ENCODE results near the gene AXL. TPM values are rescaled to one million over a fixed set of nuclear protein-coding genes. Genes with fewer than 3 reads are reported as not detected.

AXL gene
- 73.9 and 87.1 TPM in 2 replicates for total RNA-seq

DNA sequence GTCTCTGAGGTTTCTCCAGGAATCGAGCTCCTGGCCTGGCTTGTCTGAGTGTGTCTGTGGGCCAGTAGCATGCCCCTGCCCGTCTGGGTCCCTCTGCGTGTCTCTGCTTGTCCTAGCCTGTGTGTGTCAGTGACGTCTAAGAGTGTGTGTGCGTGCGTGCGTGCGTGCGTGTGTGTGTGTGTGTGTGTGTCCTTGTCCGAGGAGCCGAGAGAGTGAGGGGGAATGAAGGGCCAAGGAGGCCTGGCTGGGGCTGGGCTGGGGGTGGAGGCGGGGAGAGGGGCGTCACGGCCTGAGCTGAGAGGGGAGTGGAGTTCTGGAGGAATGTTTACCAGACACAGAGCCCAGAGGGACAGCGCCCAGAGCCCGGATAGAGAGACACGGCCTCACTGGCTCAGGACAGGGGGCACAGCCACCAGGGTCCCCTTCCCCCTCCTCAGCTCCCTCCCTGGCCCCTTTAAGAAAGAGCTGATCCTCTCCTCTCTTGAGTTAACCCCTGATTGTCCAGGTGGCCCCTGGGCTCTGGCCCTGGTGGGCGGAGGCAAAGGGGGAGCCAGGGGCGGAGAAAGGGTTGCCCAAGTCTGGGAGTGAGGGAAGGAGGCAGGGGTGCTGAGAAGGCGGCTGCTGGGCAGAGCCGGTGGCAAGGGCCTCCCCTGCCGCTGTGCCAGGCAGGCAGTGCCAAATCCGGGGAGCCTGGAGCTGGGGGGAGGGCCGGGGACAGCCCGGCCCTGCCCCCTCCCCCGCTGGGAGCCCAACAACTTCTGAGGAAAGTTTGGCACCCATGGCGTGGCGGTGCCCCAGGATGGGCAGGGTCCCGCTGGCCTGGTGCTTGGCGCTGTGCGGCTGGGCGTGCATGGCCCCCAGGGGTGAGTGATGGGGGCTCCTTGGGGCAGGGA is at the start of gene AXL:
Gene AXL (plus strand): TSS at position 609 of the 893 bp plus-strand sequence. CDS start 170 bp downstream, at position 779.

DNA sequence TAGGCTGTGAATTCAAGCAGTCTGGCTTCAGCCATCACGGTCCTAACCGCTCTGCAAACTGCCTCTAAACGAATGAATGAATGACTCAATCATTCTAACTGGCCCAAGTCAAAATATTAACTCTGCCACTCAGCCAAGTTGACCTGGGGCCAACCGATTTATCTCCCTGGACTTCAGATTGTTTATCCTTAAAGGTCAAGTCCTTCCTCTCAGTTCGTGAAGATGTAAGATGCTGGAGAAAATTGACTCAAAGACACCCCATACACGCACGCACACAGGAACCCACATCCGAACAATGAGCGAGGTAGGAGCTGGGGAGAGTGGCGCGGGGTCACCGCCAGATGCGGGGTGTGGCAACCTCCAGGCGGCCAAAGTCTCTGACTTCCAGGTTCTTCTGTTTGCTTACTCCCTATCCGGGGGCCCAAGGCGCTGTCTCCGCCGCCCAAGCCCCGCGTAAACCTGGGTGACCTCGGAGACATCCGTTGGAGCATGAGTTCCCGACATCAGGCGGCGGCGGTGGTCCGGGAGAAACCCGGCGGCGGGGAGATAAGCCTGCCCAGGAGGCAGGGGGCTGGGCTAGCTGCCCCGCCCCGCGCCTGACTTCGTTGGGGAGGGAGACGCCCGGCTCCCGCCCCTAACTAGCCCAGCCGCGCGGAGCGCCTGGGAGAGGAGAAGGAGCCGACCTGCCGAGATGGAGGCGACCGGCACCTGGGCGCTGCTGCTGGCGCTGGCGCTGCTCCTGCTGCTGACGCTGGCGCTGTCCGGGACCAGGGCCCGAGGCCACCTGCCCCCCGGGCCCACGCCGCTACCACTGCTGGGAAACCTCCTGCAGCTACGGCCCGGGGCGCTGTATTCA is 26.2 kb upstream of the AXL start, which contains the start of gene CYP2S1:
Gene CYP2S1 (plus strand): TSS at position 646 of the 856 bp plus-strand sequence. CDS start 46 bp downstream, at position 692.

DNA sequence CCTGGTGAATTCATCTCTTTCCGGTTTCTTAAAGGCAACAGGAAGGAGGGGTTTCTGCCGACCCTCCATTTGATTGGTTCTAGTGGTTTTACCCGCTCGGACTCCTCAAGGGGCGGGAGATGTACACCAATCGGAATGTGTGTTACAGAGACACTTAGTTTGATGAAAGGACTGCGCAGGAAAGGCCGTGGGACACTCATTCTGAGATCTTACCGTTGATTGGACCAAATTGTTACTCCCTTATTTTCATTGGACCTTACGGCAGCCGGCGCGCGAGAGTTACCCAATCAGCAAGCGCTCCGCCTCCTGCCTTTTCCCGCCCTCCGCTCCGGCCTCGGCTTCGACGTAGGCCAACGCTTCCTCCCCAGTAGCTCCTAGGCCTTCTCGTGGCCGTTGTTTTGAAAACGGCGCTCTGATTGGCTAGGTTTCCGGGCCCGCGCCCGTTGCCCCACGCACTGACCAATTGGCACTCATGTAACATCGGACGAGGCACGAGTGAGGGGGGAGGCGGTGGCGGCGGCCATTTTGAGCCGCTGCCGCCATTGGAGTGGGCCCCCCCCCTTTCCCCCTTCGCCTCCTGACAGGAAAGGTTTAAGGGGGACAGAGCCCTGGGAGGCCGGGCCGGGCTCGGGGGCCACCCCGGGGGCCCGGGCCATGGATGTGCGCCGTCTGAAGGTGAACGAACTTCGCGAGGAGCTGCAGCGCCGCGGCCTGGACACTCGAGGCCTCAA is 45.0 kb downstream of the AXL start, which contains the start of gene HNRNPUL1:
Gene HNRNPUL1 (plus strand): TSS at position 523 of the 731 bp plus-strand sequence. CDS start 132 bp downstream, at position 655.

DNA sequence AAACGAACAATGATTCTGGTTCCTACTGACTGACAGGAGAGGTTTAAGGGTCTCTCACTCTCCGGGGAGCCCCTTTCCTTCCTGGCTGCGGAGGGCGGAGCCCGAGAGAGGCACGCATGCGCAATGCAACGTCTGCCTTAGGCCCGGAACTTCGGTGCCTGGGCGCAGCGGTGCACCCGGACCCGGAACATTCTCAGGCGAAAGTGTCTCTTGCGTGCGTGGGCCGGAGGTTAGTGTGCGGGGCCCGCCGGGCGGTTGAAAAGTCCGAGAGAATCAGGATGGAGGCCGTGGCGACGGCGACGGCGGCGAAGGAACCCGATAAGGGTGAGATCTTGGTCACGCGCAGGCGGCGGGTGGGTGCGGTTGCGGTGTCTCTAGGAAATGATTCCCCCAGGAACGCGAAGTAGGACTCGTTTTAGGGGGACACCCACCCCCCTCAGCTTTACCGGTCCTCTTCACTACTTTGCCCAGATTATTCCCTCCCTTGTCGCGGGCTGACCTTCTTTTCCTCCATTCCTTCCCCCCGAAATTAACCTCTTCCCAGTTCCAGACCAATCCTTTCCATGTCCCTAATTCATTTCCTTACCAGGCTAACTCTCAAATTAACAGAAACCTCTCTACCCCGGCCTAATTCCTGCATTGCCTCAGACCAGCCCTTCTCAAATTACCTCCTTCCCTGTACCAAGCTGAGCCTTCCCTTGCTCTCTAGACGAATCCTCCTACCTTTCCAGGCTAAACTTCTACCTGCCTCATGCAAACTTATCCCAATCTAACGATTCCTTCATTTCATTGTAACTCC is 91.2 kb downstream of the AXL start, which contains the start of gene CCDC97:
Gene CCDC97 (plus strand): TSS at position 140 of the 799 bp plus-strand sequence. CDS start 139 bp downstream, at position 279.

Other genes starting within 250 kb of the AXL start
- not detected in 2 replicates for gene CYP2B6, start 227.9 kb upstream of the AXL start, total RNA-seq
- gene CYP2A13, start 130.8 kb upstream of the AXL start, total RNA-seq, result not detected in 2 replicates
- gene CYP2F1, start 104.8 kb upstream of the AXL start, total RNA-seq, result 0.07 TPM in 1 of 2 replicates, not detected in the other
- gene CYP2S1, start 26.0 kb upstream of the AXL start, total RNA-seq, result 24.9 and 26.9 TPM in 2 replicates
- 117 and 139 TPM in 2 replicates for gene HNRNPUL1, start 45.1 kb downstream of the AXL start, total RNA-seq
- gene CCDC97, start 90.9 kb downstream of the AXL start, total RNA-seq, result 12.1 and 15.2 TPM in 2 replicates
- 22.7 and 29.6 TPM in 2 replicates for gene TGFB1, start 134.7 kb downstream of the AXL start, total RNA-seq
- 3.0 and 3.4 TPM in 2 replicates for gene B9D2, start 144.9 kb downstream of the AXL start, total RNA-seq
- 3.9 and 6.8 TPM in 2 replicates for gene TMEM91, start 157.3 kb downstream of the AXL start, total RNA-seq
- gene EXOSC5, start 178.1 kb downstream of the AXL start, total RNA-seq, result 25.2 and 29.5 TPM in 2 replicates
- gene BCKDHA, start 178.6 kb downstream of the AXL start, total RNA-seq, result 32.9 and 52.9 TPM in 2 replicates
- gene B3GNT8, start 208.2 kb downstream of the AXL start, total RNA-seq, result 5.9 and 7.5 TPM in 2 replicates
- gene DMAC2, start 220.7 kb downstream of the AXL start, total RNA-seq, result 46.4 and 48.8 TPM in 2 replicates
- gene ERICH4, start 223.9 kb downstream of the AXL start, total RNA-seq, result not detected in 2 replicates